HG02938 (cell line): ENCODE data around the gene DEFB131B.
"Not testable (repeated sequence)": the region's sequence is repeated elsewhere in the genome, so short reads cannot be mapped to it uniquely, and the experiment has no call there.

ENCODE experiments used
- ATAC-seq: cut with Tn5 transposase; IDR thresholded peaks from one replicate; pipeline ENCODE4 v1.9.1; 2021; ENCODE audit warnings: mild to moderate bottlenecking, moderate library complexity; ENCODE audit not compliant: unreplicated experiment

Gene DEFB131B

DNA sequence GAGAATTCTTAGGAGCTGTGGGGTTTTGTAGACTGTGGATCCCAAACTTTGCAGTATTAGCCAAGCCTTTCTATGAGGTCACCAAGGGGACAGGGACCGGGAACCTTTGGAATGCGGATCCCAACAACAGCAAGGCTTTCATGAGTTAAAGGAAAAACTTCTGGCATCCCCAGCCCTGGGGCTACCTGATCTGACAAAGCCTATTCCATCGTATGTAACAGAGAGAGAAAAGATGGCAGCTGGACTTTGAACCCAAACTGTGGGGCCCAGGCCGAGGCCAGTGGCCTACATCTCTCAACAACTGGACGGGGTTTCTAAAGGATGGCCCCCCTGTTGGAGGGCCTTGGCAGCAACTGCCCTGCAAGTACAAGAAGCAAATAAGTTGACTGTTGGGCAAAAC, 32.5 kb downstream of the DEFB131B start:
- not testable (repeated sequence) for ATAC-seq

DNA sequence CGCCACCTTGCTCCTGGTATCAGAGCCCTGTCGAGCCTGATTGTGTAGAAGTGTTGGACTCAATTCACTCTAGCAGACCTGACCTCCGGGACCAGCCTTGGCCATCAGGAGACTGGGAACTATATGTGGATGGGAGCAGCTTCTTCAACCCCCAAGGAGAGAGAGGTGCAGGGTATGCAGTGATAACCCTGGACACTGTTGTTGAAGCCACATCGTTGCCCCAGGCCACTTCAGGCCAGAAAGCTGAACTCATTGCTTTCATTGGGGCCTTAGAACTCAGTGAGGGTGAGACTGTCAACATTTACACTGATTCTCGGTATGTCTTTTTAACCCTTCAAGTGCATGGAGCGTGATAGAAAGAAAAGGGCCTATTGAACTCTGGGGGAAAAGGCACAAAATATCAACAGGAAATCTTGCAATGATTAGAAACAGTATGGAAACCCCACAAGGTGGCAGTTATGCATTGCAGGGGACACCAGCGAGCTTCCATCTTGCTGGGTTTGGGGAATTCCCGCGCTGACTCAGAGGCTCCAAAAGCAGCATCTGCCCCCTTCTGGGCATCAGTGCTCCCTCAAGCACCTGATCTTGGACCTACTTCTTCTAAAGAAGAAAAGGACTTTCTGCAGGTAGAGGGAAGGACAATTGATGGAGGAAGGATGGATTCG, 33.2 kb downstream of the DEFB131B start:
- ATAC-seq = not testable (repeated sequence)

DNA sequence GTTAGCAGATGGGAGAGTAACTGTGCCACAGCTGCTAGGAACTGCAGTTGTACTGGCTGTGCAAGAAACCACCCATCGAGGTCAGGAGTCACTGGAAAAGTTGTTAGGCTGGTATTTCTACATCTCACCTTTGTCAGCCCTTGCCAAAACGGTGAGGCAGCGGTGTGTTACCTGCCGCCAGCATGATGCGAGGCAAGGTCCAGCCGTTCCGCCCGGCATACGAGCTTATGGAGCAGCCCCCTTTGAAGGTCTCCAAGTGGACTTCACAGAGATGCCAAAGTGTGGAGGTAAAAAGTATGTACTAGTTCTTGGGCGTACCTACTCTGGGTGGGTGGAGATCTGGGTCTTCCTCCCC, 33.7 kb downstream of the DEFB131B start:
- not testable (repeated sequence) for ATAC-seq

DNA sequence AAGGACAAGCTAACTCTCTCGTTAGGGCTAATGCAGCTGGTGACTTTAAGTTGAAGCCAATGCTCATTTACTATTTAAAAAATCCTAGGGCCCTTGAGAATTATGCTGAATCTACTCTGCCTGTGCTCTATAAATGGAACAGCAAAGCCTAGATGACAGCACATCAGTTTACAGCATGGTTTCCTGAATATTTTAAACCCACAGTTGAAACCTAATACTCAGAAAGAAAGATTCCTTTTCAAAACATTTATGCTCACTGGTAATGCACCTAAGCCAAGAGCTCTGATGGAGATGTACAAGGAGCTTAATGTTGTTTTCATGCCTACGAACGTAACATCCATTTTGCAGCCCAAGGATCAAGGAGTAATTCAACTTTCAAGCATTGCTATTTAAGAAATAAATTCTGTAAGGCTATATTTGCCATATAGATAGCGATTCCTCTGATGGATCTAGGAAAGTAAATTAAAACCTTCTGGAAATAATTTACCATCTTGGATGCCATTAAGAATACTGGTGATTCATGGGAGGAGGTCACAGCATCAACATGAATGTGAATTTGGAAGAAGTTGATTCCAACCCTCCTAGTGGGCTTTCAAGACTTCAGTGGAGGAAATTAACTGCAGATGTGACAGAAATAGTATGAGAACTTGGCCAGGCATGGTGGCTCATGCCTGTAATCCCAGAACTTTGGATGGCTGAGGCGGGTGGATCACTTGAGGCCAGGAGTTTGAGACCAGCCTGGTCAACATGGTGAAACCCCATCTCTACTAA, 35.7 kb downstream of the DEFB131B start:
- no peak for ATAC-seq

- no peak for ATAC-seq
Measured at GRCh38 chr11:71914617-71915189, 36.5 kb downstream of the DEFB131B start.

GRCh38 chr11:71917646-71918140, 39.4 kb downstream of the DEFB131B start:
- no peak for ATAC-seq

GRCh38 chr11:71927820-71928736, 49.8 kb downstream of the DEFB131B start, which contains the start of gene XNDC1N:
Gene XNDC1N, minus strand, starts transcription at chr11:71928594. Its CDS starts 5,241 bp downstream, at chr11:71923353.
- ATAC-seq = peak; percentile 61

DNA sequence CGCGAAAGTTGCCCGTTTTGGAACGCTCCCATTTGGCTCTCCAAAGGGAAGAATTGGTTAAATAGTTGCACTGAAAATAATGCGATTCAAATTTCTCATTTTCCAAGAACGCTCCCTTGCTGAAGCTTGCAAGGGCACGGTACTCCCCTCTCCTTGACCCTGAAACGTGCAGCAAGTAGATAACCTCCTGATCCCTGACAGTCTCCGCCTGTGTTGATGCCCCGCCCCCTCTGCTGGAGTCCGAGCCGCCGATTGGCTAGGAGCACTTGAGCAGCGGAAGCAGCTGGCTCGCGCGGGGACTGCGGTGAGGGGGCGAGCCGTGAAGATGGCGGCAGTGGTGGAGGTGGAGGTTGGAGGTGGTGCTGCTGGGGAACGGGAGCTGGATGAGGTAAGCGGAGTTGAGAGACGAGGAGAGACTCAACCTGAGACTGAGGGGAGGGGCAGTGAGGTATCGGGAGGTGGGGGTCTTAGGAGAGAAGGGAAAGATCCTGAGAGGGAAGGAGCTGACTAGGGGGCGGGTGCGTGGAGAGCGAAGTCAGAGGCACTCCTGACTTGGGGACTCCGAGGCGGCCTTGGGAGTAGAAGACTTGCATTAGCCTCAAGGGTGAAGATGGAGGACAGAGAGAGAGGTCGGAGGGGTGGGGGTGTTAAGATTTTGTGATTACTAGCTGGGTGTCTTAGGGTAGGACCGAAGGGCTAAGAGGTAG, 50.6 kb downstream of the DEFB131B start, which contains the start of gene RNF121:
Gene RNF121 (plus strand): TSS at position 310 of the 707 bp plus-strand sequence. CDS start 16 bp downstream, at position 326.
- peak; percentile 77 for ATAC-seq

DNA sequence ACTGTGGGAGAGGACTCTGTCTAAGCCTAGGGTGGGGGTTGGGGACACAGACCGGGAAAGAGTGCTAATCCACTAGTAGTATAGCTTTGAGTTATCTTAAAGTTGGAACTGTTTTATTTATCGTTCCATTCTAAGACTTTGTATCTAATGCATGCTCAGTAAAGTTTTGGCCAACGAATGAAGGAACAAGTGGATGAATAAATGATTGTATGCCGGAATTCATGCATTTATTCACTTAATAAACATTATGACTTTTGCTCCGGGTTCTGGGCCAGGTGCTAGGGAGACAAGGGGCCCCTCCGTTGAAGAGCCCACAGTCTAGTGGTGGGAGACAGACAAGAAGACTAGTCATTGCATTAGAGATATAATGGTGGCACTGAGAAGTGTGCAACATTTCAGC, 51.2 kb downstream of the DEFB131B start:
- ATAC-seq = no peak

- no peak for ATAC-seq
Measured at GRCh38 chr11:71930556-71931244, 52.4 kb downstream of the DEFB131B start.

DNA sequence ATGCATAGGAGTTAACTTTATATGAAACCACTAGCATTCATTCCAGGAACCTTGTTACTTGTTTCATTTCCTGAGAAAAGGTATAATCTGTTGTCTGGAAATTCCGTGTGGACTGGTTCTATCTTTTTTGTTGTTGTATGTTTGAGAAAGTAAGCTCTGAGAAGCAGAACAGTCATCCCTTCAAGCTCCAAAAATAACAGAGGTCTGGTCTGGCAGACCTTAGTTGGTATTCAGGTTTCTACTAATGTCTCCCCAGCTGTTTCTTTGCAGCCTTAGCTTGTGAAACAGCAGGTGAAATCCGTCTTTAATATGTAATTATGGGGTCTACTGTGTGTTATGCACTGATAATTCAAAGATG, 53.0 kb downstream of the DEFB131B start:
- no peak for ATAC-seq

GRCh38 chr11:71933141-71933933, 55.1 kb downstream of the DEFB131B start:
- ATAC-seq = no peak
